WTC11 (cell line): Measurements from ENCODE around the gene NECTIN2. TPM values are rescaled to one million over a fixed set of nuclear protein-coding genes. Genes with fewer than 3 reads are reported as not detected.

ENCODE experiments used
- ATAC-seq: fragments of 200-7000 bp; cut with Tn5 transposase; 2 replicates; pipeline ENCODE4 v1.10.0; 2021; ENCODE audit warnings: mild to moderate bottlenecking, moderate library complexity
- CTCF ChIA-PET: fragments of 300-600 bp; sonication (Branson Sonifier 250); formaldehyde crosslinking; loops from one replicate; lab custom pipeline; 2021; ENCODE audit warnings: antibody characterized with exemption; lab: Charles Lee
- POLR2A ChIA-PET: fragments of 350-600 bp; sonication (Branson Sonifier 250); formaldehyde crosslinking; loops from one replicate; lab custom pipeline; 2021; ENCODE audit warnings: antibody characterized with exemption; lab: Charles Lee
- DNase-seq: peaks from one replicate; pipeline ENCODE4 v3.0.0; 2021; ENCODE audit warnings: low spot score
- H3K27ac Mint-ChIP-seq: 2 replicates; pipeline ENCODE4 v1.8.0; 2021; ENCODE audit warnings: mixed read lengths
- H3K27me3 Mint-ChIP-seq: 2 replicates; pipeline ENCODE4 v1.8.0; 2021; ENCODE audit warnings: low read depth, mild to moderate bottlenecking, moderate library complexity, mixed read lengths
- H3K36me3 Mint-ChIP-seq: 2 replicates; pipeline ENCODE4 v1.8.0; 2021; ENCODE audit warnings: mixed read lengths
- H3K4me1 Mint-ChIP-seq: 2 replicates; pipeline ENCODE4 v1.8.0; 2022; ENCODE audit warnings: mixed read lengths
- H3K4me3 Mint-ChIP-seq: 2 replicates; pipeline ENCODE4 v1.8.0; 2021; ENCODE audit warnings: mild to moderate bottlenecking, moderate library complexity, mixed read lengths
- H3K9me3 Mint-ChIP-seq: 2 replicates; pipeline ENCODE4 v1.8.0; 2021; ENCODE audit warnings: mixed read lengths
- AR ChIP-seq: fragments of 250-450 bp; sonication (Bioruptor Pico); IDR thresholded peaks from 2 replicates; pipeline ENCODE4 v1.9.0; 2021; ENCODE audit warnings: mild to moderate bottlenecking
- ESRRA ChIP-seq: sonication (generic); formaldehyde crosslinking; IDR thresholded peaks from 2 replicates; pipeline ENCODE4 v1.8.1; 2022; ENCODE audit warnings: mild to moderate bottlenecking, missing genetic modification reagents, borderline replicate concordance
- JAZF1 ChIP-seq: fragments of 250-450 bp; sonication (Bioruptor Pico); IDR thresholded peaks from 2 replicates; pipeline ENCODE4 v1.9.0; 2021; ENCODE audit warnings: moderate library complexity, mild to moderate bottlenecking, inconsistent platforms
- JUN ChIP-seq: sonication (generic); formaldehyde crosslinking; IDR thresholded peaks from 2 replicates; pipeline ENCODE4 v1.8.0; 2023; ENCODE audit warnings: mild to moderate bottlenecking, missing genetic modification reagents
- PRDM15 ChIP-seq: sonication (generic); formaldehyde crosslinking; IDR thresholded peaks from 2 replicates; pipeline ENCODE4 v1.8.0; 2022; ENCODE audit warnings: missing genetic modification reagents
- SMAD4 ChIP-seq: sonication (generic); formaldehyde crosslinking; IDR thresholded peaks from 2 replicates; pipeline ENCODE4 v1.8.0; 2022; ENCODE audit warnings: mild to moderate bottlenecking, missing genetic modification reagents
- SP1 ChIP-seq: sonication (generic); formaldehyde crosslinking; conservative IDR thresholded peaks from 2 replicates; pipeline ENCODE4 v1.8.1; 2022; ENCODE audit warnings: missing genetic modification reagents
- ZNF138 ChIP-seq: sonication (generic); formaldehyde crosslinking; conservative IDR thresholded peaks from 2 replicates; pipeline ENCODE4 v1.8.1; 2022; ENCODE audit warnings: mild to moderate bottlenecking, moderate library complexity, missing genetic modification reagents
- ZNF232 ChIP-seq: sonication (generic); formaldehyde crosslinking; IDR thresholded peaks from 2 replicates; pipeline ENCODE4 v1.8.0; 2022; ENCODE audit warnings: mild to moderate bottlenecking, missing genetic modification reagents
- ZNF317 ChIP-seq: sonication (generic); formaldehyde crosslinking; IDR thresholded peaks from 2 replicates; pipeline ENCODE4 v1.8.1; 2023; ENCODE audit warnings: low read depth, mild to moderate bottlenecking, moderate library complexity, missing genetic modification reagents, borderline replicate concordance
- total RNA-seq: library from RNA; stranded (reverse); gene quantifications from 3 replicates; pipeline ENCODE4 v1.2.3, GENCODE V29; 2021
- TF ChIP-seq, protein P1 (sequence below): sonication (generic); formaldehyde crosslinking; IDR thresholded peaks from 2 replicates; pipeline ENCODE4 v1.8.0; 2023; ENCODE audit warnings: missing genetic modification reagents, mild to moderate bottlenecking, borderline replicate concordance
- TF ChIP-seq, protein P2 (sequence below): sonication (generic); formaldehyde crosslinking; conservative IDR thresholded peaks from 2 replicates; pipeline ENCODE4 v1.8.1; 2022; ENCODE audit warnings: mild to moderate bottlenecking, missing genetic modification reagents
- TF ChIP-seq, protein P3 (sequence below): sonication (generic); formaldehyde crosslinking; IDR thresholded peaks from 2 replicates; pipeline ENCODE4 v1.8.1; 2023; ENCODE audit warnings: mild to moderate bottlenecking, missing genetic modification reagents, moderate library complexity
- TF ChIP-seq, protein P4 (sequence below): sonication (generic); formaldehyde crosslinking; IDR thresholded peaks from 2 replicates; pipeline ENCODE4 v1.8.0; 2023; ENCODE audit warnings: mild to moderate bottlenecking, missing genetic modification reagents
- TF ChIP-seq, protein P5 (sequence below): fragments of 200-600 bp; IDR thresholded peaks from 2 replicates; pipeline ENCODE4 v1.8.0; 2022; ENCODE audit warnings: antibody characterized with exemption

Gene NECTIN2
- total RNA-seq, 1 experiment from 2014 or later: 170 TPM

GRCh38 chr19:44851427-44851826 is 5.3 kb downstream of the NECTIN2 start (continued):
- TF ChIP-seq, protein P1, sequence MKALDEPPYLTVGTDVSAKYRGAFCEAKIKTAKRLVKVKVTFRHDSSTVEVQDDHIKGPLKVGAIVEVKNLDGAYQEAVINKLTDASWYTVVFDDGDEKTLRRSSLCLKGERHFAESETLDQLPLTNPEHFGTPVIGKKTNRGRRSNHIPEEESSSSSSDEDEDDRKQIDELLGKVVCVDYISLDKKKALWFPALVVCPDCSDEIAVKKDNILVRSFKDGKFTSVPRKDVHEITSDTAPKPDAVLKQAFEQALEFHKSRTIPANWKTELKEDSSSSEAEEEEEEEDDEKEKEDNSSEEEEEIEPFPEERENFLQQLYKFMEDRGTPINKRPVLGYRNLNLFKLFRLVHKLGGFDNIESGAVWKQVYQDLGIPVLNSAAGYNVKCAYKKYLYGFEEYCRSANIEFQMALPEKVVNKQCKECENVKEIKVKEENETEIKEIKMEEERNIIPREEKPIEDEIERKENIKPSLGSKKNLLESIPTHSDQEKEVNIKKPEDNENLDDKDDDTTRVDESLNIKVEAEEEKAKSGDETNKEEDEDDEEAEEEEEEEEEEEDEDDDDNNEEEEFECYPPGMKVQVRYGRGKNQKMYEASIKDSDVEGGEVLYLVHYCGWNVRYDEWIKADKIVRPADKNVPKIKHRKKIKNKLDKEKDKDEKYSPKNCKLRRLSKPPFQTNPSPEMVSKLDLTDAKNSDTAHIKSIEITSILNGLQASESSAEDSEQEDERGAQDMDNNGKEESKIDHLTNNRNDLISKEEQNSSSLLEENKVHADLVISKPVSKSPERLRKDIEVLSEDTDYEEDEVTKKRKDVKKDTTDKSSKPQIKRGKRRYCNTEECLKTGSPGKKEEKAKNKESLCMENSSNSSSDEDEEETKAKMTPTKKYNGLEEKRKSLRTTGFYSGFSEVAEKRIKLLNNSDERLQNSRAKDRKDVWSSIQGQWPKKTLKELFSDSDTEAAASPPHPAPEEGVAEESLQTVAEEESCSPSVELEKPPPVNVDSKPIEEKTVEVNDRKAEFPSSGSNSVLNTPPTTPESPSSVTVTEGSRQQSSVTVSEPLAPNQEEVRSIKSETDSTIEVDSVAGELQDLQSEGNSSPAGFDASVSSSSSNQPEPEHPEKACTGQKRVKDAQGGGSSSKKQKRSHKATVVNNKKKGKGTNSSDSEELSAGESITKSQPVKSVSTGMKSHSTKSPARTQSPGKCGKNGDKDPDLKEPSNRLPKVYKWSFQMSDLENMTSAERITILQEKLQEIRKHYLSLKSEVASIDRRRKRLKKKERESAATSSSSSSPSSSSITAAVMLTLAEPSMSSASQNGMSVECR: no peak
- TF ChIP-seq, all 79 proteins: peak for 0

GRCh38 chr19:44855606-44856005 is 9.5 kb downstream of the NECTIN2 start:
- H3K9me3 Mint-ChIP-seq: no peaks in the 10 kb centered on the region
- peaks cover 19% of the 10 kb centered on the region for H3K4me1 Mint-ChIP-seq
- TF ChIP-seq, protein P2, sequence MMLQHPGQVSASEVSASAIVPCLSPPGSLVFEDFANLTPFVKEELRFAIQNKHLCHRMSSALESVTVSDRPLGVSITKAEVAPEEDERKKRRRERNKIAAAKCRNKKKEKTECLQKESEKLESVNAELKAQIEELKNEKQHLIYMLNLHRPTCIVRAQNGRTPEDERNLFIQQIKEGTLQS (CRISPR knock-in tag): no peak
- TF ChIP-seq ESRRA (CRISPR knock-in tag): 0 out of 2 replicates have a peak, but pooled peaks have one; percentile 22
- no peaks in the 10 kb centered on the region for H3K27me3 Mint-ChIP-seq
- ChIA-PET CTCF (no interaction called here), POLR2A (interaction anchor here (0.6 kb wide), 1 partner anchor 128 kb away, joined by 3 read pairs; no protein-coding TSS in a partner anchor)
- H3K27ac Mint-ChIP-seq: no peak overlapping the region
- H3K4me3 Mint-ChIP-seq: no peak overlapping the region
- DNase-seq (no peak), ATAC-seq (no peak)
- peaks cover 25% of the 10 kb centered on the region for H3K36me3 Mint-ChIP-seq

GRCh38 chr19:44856421-44857083 is 10.5 kb downstream of the NECTIN2 start:
- Mint-ChIP-seq H3K27me3 (no peaks in the 10 kb centered on the region), H3K4me1 (peaks cover 13% of the 10 kb centered on the region), H3K27ac (peak overlapping the region; percentile 61), H3K36me3 (peaks cover 34% of the 10 kb centered on the region), H3K4me3 (no peak overlapping the region), H3K9me3 (peaks cover 7% of the 10 kb centered on the region)
- no peak for DNase-seq
- peak; percentile 59 for ATAC-seq
- ChIA-PET POLR2A (no interaction called here), CTCF (interaction anchor here (0.6 to 1.6 kb wide), 3 partner anchors 8 to 190 kb away, joined by 3 to 4 read pairs (median 4); no protein-coding TSS in a partner anchor)
- TF ChIP-seq, protein P3, sequence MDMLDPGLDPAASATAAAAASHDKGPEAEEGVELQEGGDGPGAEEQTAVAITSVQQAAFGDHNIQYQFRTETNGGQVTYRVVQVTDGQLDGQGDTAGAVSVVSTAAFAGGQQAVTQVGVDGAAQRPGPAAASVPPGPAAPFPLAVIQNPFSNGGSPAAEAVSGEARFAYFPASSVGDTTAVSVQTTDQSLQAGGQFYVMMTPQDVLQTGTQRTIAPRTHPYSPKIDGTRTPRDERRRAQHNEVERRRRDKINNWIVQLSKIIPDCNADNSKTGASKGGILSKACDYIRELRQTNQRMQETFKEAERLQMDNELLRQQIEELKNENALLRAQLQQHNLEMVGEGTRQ (CRISPR knock-in tag): no peak
- TF ChIP-seq JAZF1 (CRISPR knock-in tag) (no peak), ZNF317 (CRISPR knock-in tag) (no peak), SP1 (no peak), AR (CRISPR knock-in tag) (no peak), ZNF138 (no peak), JUN (CRISPR knock-in tag) (no peak), ZNF232 (CRISPR knock-in tag) (no peak), PRDM15 (CRISPR knock-in tag) (no peak), SMAD4 (no peak)
- TF ChIP-seq, protein P4, sequence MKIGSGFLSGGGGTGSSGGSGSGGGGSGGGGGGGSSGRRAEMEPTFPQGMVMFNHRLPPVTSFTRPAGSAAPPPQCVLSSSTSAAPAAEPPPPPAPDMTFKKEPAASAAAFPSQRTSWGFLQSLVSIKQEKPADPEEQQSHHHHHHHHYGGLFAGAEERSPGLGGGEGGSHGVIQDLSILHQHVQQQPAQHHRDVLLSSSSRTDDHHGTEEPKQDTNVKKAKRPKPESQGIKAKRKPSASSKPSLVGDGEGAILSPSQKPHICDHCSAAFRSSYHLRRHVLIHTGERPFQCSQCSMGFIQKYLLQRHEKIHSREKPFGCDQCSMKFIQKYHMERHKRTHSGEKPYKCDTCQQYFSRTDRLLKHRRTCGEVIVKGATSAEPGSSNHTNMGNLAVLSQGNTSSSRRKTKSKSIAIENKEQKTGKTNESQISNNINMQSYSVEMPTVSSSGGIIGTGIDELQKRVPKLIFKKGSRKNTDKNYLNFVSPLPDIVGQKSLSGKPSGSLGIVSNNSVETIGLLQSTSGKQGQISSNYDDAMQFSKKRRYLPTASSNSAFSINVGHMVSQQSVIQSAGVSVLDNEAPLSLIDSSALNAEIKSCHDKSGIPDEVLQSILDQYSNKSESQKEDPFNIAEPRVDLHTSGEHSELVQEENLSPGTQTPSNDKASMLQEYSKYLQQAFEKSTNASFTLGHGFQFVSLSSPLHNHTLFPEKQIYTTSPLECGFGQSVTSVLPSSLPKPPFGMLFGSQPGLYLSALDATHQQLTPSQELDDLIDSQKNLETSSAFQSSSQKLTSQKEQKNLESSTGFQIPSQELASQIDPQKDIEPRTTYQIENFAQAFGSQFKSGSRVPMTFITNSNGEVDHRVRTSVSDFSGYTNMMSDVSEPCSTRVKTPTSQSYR (CRISPR knock-in tag): no peak
- TF ChIP-seq, protein P5, sequence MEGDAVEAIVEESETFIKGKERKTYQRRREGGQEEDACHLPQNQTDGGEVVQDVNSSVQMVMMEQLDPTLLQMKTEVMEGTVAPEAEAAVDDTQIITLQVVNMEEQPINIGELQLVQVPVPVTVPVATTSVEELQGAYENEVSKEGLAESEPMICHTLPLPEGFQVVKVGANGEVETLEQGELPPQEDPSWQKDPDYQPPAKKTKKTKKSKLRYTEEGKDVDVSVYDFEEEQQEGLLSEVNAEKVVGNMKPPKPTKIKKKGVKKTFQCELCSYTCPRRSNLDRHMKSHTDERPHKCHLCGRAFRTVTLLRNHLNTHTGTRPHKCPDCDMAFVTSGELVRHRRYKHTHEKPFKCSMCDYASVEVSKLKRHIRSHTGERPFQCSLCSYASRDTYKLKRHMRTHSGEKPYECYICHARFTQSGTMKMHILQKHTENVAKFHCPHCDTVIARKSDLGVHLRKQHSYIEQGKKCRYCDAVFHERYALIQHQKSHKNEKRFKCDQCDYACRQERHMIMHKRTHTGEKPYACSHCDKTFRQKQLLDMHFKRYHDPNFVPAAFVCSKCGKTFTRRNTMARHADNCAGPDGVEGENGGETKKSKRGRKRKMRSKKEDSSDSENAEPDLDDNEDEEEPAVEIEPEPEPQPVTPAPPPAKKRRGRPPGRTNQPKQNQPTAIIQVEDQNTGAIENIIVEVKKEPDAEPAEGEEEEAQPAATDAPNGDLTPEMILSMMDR: no peak
